K562 (cell line): Measurements from ENCODE around the gene TIMM23. TPM values are rescaled to one million over a fixed set of nuclear protein-coding genes. Genes with fewer than 3 reads are reported as not detected.
A peak's percentile ranks its signal among the peaks of the same experiment; 100 is the strongest.

Source experiments
- ATAC-seq: fragments of 200-7000 bp; cut with Tn5 transposase; 3 replicates; pipeline ENCODE4 v1.9.1; 2020; ENCODE audit warnings: moderate library complexity
- BruUV-seq: library from RNA; stranded (reverse); fragments of 400-500 nt; replicated peaks from 2 replicates; lab custom pipeline; 2021; lab: Mats Ljungman, UMichigan
- CTCF ChIA-PET: fragments of 300-600 bp; formaldehyde crosslinking; extraction: SDS; loops from one replicate; lab custom pipeline; 2021; ENCODE audit warnings: low intra/inter-chr PET ratio; lab: Yijun Ruan, JAX
- POLR2A ChIA-PET: fragments of 300-600, 350-650 bp; sonication (Branson Sonifier 250); formaldehyde crosslinking; extraction: SDS; loops from one replicate; lab custom pipeline; 2021; ENCODE audit warnings: antibody characterized with exemption, inconsistent platforms; lab: Yijun Ruan, JAX
- DNase-seq, 4 experiments: peaks; one replicate each; pipeline versions ENCODE4 v3.0.0 to v3.0.0-alpha.2; 2011 to 2018; ENCODE audit warnings: low spot score in 3 of 4, mixed read lengths in 3 of 4; ENCODE audit errors: extremely low read depth in 1 of 4
- FAIRE-seq: peaks from 2 replicates; lab custom pipeline; 2011; peaks lifted over from hg19 to GRCh38; lab: Jason Lieb, UNC
- H2AFZ ChIP-seq: 2 replicates; pipeline ENCODE4 v1.6.0; 2011; ENCODE audit warnings: low read depth, low read length, control low read depth, inconsistent platforms
- H3K27ac ChIP-seq: fragments of 200-600 bp; 3 replicates; pipeline ENCODE4 v1.8.0; 2011; ENCODE audit warnings: low read depth, mild to moderate bottlenecking, control low read depth, inconsistent platforms, low read length, moderate library complexity, mixed read lengths; ENCODE audit errors: extremely low read depth
- H3K27me3 ChIP-seq, 2 experiments: fragments of 300-600 bp in 1 of 2; 2 replicates in 1 of 2; 3 replicates in 1 of 2; pipeline versions ENCODE4 v1.6.0 to v1.8.0; 2011; ENCODE audit warnings: inconsistent platforms in 2 of 2, low read length in 2 of 2, mild to moderate bottlenecking in 1 of 2, mixed read lengths in 1 of 2, moderate library complexity in 1 of 2; ENCODE audit not compliant: control insufficient read depth in 2 of 2, insufficient read depth in 2 of 2
- H3K36me3 ChIP-seq: fragments of 300-600 bp; 3 replicates; pipeline ENCODE4 v1.8.0; 2011; ENCODE audit warnings: mild to moderate bottlenecking, low read length, inconsistent platforms; ENCODE audit not compliant: control insufficient read depth, insufficient read depth
- H3K4me1 ChIP-seq, 2 experiments: fragments of 200-600 bp in 1 of 2; replicated peaks in 1 of 2; 2 replicates in 1 of 2; 3 replicates in 1 of 2; pipeline versions ENCODE4 v1.5.1 to v1.8.0; 2011; ENCODE audit warnings: inconsistent platforms in 2 of 2, low read length in 2 of 2, mild to moderate bottlenecking in 1 of 2, mixed read lengths in 1 of 2, moderate library complexity in 1 of 2; ENCODE audit not compliant: control insufficient read depth in 2 of 2, insufficient read depth in 2 of 2
- H3K4me2 ChIP-seq: 2 replicates; pipeline ENCODE4 v1.6.1; 2011; ENCODE audit warnings: low read length, control low read depth, inconsistent platforms, mixed read lengths; ENCODE audit not compliant: insufficient read depth
- H3K4me3 ChIP-seq: fragments of 200-600 bp; sonication (generic), shearing (Covaris generic); 2 replicates; pipeline ENCODE4 v1.5.1; 2016; ENCODE audit warnings: control low read depth, inconsistent platforms
- H3K79me2 ChIP-seq: fragments of 200-600 bp; 3 replicates; pipeline ENCODE4 v1.8.0; 2011; ENCODE audit warnings: low read length, inconsistent platforms; ENCODE audit not compliant: control insufficient read depth, insufficient read depth
- H3K9ac ChIP-seq, 2 experiments: 2 replicates each; pipeline versions ENCODE4 v1.6.0 to v1.6.1; 2011; ENCODE audit warnings: low read depth in 2 of 2, low read length in 2 of 2, control low read depth in 1 of 2, inconsistent platforms in 1 of 2, mild to moderate bottlenecking in 1 of 2, mixed read lengths in 1 of 2; ENCODE audit not compliant: insufficient read depth in 1 of 2
- H3K9me1 ChIP-seq: one replicate; pipeline ENCODE4 v1.6.0; 2011; ENCODE audit warnings: inconsistent platforms, mild to moderate bottlenecking, low read length, moderate library complexity; ENCODE audit not compliant: control insufficient read depth, insufficient read depth
- H3K9me3 ChIP-seq: replicated peaks from 2 replicates; pipeline ENCODE4 v1.5.1; 2011; ENCODE audit warnings: low read depth, low read length, inconsistent platforms; ENCODE audit not compliant: control insufficient read depth, insufficient read depth
- H4K20me1 ChIP-seq: replicated peaks from 2 replicates; pipeline ENCODE4 v1.6.1; 2011; ENCODE audit warnings: low read length, inconsistent platforms, mixed read lengths; ENCODE audit not compliant: control insufficient read depth, insufficient read depth
- ADNP ChIP-seq: fragments of 200-800 bp; sonication (Bioruptor generic); IDR thresholded peaks from 2 replicates; pipeline ENCODE4 v1.6.1; 2016; ENCODE audit warnings: missing genetic modification characterization, missing compliant biosample characterization
- DPF2 ChIP-seq: fragments of 450-650 bp; IDR thresholded peaks from 2 replicates; pipeline ENCODE4 v1.6.1; 2016
- EHMT2 ChIP-seq: fragments of 450-650 bp; IDR thresholded peaks from 2 replicates; pipeline ENCODE4 v1.6.1; 2018; ENCODE audit warnings: antibody characterized with exemption
- L3MBTL2 ChIP-seq: fragments of 450-650 bp; IDR thresholded peaks from 2 replicates; pipeline ENCODE4 v1.6.1; 2016; ENCODE audit warnings: mild to moderate bottlenecking, moderate library complexity
- SMARCA5 ChIP-seq: fragments of 450-650 bp; IDR thresholded peaks from 2 replicates; pipeline ENCODE4 v1.6.1; 2016
- SPI1 ChIP-seq: IDR thresholded peaks from 2 replicates; pipeline ENCODE4 v1.6.1; 2011; ENCODE audit warnings: low read depth, low read length, control low read depth, borderline replicate concordance
- TRIM28 ChIP-seq: fragments of 450-650 bp; IDR thresholded peaks from 2 replicates; pipeline ENCODE4 v1.6.1; 2017
- ZNF41 ChIP-seq: fragments of 250-450 bp; sonication (Bioruptor Pico); conservative IDR thresholded peaks from 2 replicates; pipeline ENCODE4 v1.4.0; 2020; ENCODE audit warnings: mild to moderate bottlenecking
- WGBS: fragments of 100-300 bp; shearing (Covaris generic); methylation state at CpG from one replicate; pipeline ENCODE4 v1.1.6; 2016; ENCODE audit warnings: low coverage, mixed read lengths; ENCODE audit not compliant: insufficient coverage; ENCODE audit errors: missing lambda C conversion rate; 5-methylcytosine and 5-hydroxymethylcytosine counted together
- in situ Hi-C: fragments of 300-500 bp; cut with MboI; formaldehyde crosslinking; loops from 4 replicates; pipeline ENCODE4 v1.15.0; 2018; ENCODE audit warnings: inconsistent platforms, mixed read lengths
- intact Hi-C: fragments of 100-400 bp; cut with micrococcal nuclease; formaldehyde crosslinking; loops from 2 replicates; pipeline ENCODE4 v1.14.2; 2022
- polyA plus RNA-seq, 8 experiments: library from polyadenylated mRNA; depleted of rRNA in 4 of 8; stranded (reverse) in 5 of 8; unstranded in 3 of 8; fragments of >200 nt; fragmentation: Nextera tagmentation in 2 of 8; fragmentation: Illumina TruSeq in 1 of 8; extraction: Ambion mirVana in 2 of 8; extraction: Trizol in 1 of 8; gene quantifications; 2 replicates each; pipeline versions ENCODE4 v1.2.1 to v1.2.3, GENCODE V29; 2011 to 2014; ENCODE audit warnings: inconsistent platforms in 1 of 8, missing spikeins in 1 of 8
- total RNA-seq, 7 experiments: library from RNA; depleted of rRNA in 6 of 7; stranded (reverse); fragments of >200 nt in 6 of 7; fragmentation: Illumina TruSeq in 2 of 7; extraction: Trizol in 2 of 7; gene quantifications; 2 replicates each; pipeline versions ENCODE4 v1.2.1 to v1.2.3, GENCODE V29; 2011 to 2021; ENCODE audit warnings: low replicate concordance in 1 of 7
- TF ChIP-seq, protein P1 (sequence below): IDR thresholded peaks from 3 replicates; pipeline ENCODE4 v1.6.1; 2011; ENCODE audit warnings: borderline replicate concordance, mild to moderate bottlenecking, moderate library complexity; ENCODE audit not compliant: insufficient read length; ENCODE audit errors: extremely low read depth

The TIMM23 gene
- total and polyA plus RNA-seq, 9 of the 15 experiments (the other 6 are each of a cell fraction or from before 2014, with no cell fraction given): 148 to 280 (median 183) TPM

DNA sequence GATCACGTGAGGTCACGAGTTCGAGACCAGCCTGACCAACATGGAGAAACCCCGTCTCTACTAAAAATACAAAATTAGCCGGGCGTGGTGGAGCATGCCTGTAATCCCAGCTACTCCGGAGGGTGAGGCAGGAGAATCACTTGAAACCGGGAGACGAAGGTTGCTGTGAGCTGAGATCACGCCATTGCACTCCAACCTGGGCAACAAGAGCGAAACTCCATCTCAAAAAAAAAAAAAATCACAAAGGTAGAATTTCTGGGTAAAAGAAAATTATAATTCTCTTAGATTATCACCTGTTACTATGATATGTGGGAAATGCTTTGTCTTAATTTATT lies 77.2 kb downstream of the TIMM23 start (continued):
- TF ChIP-seq SMARCA5 (0 out of 2 replicates have a peak, but pooled peaks have one; percentile 51), TRIM28 (peak; percentile 38; the same call in 1 of the 2 replicates), EHMT2 (0 out of 2 replicates have a peak, but pooled peaks have one; percentile 7), ADNP (tag) (peak; percentile 95), DPF2 (peak; percentile 42)
- TF ChIP-seq, protein P1, sequence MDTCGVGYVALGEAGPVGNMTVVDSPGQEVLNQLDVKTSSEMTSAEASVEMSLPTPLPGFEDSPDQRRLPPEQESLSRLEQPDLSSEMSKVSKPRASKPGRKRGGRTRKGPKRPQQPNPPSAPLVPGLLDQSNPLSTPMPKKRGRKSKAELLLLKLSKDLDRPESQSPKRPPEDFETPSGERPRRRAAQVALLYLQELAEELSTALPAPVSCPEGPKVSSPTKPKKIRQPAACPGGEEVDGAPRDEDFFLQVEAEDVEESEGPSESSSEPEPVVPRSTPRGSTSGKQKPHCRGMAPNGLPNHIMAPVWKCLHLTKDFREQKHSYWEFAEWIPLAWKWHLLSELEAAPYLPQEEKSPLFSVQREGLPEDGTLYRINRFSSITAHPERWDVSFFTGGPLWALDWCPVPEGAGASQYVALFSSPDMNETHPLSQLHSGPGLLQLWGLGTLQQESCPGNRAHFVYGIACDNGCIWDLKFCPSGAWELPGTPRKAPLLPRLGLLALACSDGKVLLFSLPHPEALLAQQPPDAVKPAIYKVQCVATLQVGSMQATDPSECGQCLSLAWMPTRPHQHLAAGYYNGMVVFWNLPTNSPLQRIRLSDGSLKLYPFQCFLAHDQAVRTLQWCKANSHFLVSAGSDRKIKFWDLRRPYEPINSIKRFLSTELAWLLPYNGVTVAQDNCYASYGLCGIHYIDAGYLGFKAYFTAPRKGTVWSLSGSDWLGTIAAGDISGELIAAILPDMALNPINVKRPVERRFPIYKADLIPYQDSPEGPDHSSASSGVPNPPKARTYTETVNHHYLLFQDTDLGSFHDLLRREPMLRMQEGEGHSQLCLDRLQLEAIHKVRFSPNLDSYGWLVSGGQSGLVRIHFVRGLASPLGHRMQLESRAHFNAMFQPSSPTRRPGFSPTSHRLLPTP: peak; percentile 55

DNA sequence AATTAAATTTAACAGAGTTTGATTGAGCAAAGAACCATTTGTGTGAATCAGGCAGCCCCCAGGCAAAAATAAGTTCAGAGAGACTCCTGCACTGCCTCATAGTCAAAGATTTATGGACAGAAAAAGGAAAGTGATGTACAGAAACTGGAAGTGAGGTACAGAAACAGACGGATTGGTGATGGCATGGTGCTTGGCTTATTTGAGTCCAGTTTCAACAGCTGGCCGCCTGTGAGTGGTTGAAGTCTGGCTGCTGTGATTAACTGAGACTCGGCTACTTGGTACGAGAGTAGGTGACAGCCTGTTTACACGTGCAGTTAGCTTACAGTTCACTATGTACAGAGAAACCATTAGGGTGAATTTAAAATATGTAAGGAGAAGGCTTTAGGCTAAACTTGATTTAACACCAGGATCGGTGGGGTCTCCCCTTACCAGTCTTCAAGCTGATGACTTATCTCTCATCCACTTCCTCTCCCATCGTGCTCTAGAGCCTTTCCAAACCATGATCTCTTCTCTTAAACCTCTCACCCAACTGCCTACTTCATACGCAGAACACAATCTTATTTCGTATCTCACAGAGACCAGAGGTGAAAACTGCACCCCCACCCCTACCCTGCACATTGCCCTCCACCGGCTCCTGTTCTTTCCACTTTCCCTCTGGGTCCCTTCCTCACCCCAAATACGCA lies 78.8 kb downstream of the TIMM23 start:
- TF ChIP-seq ZNF41 (CRISPR knock-in tag) (no peak), L3MBTL2 (0 out of 2 replicates have a peak, but pooled peaks have one; percentile 21), SPI1 (peak; percentile 68; the same call in 1 of the 2 replicates)
- peaks cover 4 to 22% of the 10 kb centered on the region in 2 experiments; a peak in 4 of 5 replicates for H3K4me1 ChIP-seq
- no peak overlapping the region for H3K4me3 ChIP-seq
- in situ Hi-C loops (no loop called here), intact Hi-C loops (no loop called here)
- no peaks in the 10 kb centered on the region for H3K27me3 ChIP-seq
- H3K9me1 ChIP-seq: no peaks in the 10 kb centered on the region
- no peak for ATAC-seq
- CTCF ChIA-PET: interaction anchor here (0.6 kb wide), 1 partner anchor 52 kb away, joined by 5 read pairs; no protein-coding TSS in a partner anchor
- 27% methylated on average over 11 of the region's 11 CpGs for WGBS
- H3K79me2 ChIP-seq: no peaks in the 10 kb centered on the region
- peak overlapping the region; percentile 12 for H3K4me2 ChIP-seq
- no peaks in the 10 kb centered on the region for H3K36me3 ChIP-seq
- H3K9ac ChIP-seq: no peak overlapping the region
- H3K9me3 ChIP-seq: no peaks in the 10 kb centered on the region
- no peak overlapping the region for H3K27ac ChIP-seq
- H4K20me1 ChIP-seq: no peaks in the 10 kb centered on the region
- POLR2A ChIA-PET: interaction anchor here (0.7 to 0.8 kb wide), 3 partner anchors 9 to 11 kb away, joined by 3 to 5 read pairs (median 3); no protein-coding TSS in a partner anchor
- BruUV-seq: no TSS peak
- DNase-seq: no peak
- FAIRE-seq: no peak
- peak overlapping the region; percentile 75 for H2AFZ ChIP-seq
